ENCODE data around the gene PGA5.

- TF ChIP-seq POLR2A (IDR thresholded peaks at IDR 0.05): no peak
- TF ChIP-seq, protein P1, sequence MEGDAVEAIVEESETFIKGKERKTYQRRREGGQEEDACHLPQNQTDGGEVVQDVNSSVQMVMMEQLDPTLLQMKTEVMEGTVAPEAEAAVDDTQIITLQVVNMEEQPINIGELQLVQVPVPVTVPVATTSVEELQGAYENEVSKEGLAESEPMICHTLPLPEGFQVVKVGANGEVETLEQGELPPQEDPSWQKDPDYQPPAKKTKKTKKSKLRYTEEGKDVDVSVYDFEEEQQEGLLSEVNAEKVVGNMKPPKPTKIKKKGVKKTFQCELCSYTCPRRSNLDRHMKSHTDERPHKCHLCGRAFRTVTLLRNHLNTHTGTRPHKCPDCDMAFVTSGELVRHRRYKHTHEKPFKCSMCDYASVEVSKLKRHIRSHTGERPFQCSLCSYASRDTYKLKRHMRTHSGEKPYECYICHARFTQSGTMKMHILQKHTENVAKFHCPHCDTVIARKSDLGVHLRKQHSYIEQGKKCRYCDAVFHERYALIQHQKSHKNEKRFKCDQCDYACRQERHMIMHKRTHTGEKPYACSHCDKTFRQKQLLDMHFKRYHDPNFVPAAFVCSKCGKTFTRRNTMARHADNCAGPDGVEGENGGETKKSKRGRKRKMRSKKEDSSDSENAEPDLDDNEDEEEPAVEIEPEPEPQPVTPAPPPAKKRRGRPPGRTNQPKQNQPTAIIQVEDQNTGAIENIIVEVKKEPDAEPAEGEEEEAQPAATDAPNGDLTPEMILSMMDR (IDR thresholded peaks at IDR 0.05): no peak
Observed at GRCh38 chr11:61283613-61284012, 42.6 kb downstream of the PGA5 start.

Measured in uterus (tissue), 2 donors.